HFFc6 (cell line): ENCODE measurements around the gene TTC33. TPM values are rescaled to one million over a fixed set of nuclear protein-coding genes. Genes with fewer than 3 reads are reported as not detected.
"Not testable (repeated sequence)": the region's sequence is repeated elsewhere in the genome, so short reads cannot be mapped to it uniquely, and the experiment has no call there.

Experiments
- DNase-seq: peaks from one replicate; pipeline ENCODE4 v3.0.0-alpha.2; 2018
- H3K27ac Mint-ChIP-seq: 2 replicates; pipeline ENCODE4 v1.8.0; 2020; ENCODE audit warnings: mild to moderate bottlenecking, mixed read lengths
- H3K27me3 Mint-ChIP-seq: 2 replicates; pipeline ENCODE4 v1.8.0; 2021; ENCODE audit warnings: mild to moderate bottlenecking, moderate library complexity, mixed read lengths; ENCODE audit not compliant: insufficient read depth
- H3K36me3 Mint-ChIP-seq: 2 replicates; pipeline ENCODE4 v1.8.0; 2021; ENCODE audit warnings: low read depth, mixed read lengths
- H3K4me1 Mint-ChIP-seq: 2 replicates; pipeline ENCODE4 v1.8.0; 2020; ENCODE audit warnings: low read depth, mixed read lengths
- H3K4me3 Mint-ChIP-seq: 2 replicates; pipeline ENCODE4 v1.8.0; 2020; ENCODE audit warnings: mild to moderate bottlenecking, moderate library complexity, mixed read lengths
- H3K9me3 Mint-ChIP-seq: 2 replicates; pipeline ENCODE4 v1.8.0; 2020; ENCODE audit warnings: mild to moderate bottlenecking, mixed read lengths
- total RNA-seq, 6 experiments: library from RNA; stranded (reverse); fragmentation: NEBNext Ultra II Directional; extraction: Animal tissue kit (Norgen Biotek cat#: 25700); gene quantifications; 2 replicates in 1 of 6; 3 replicates in 5 of 6; pipeline ENCODE4 v1.2.3, GENCODE V29; 2021
- TF ChIP-seq, protein P1 (sequence below): fragments of 200-600 bp; sonication (generic); IDR thresholded peaks from 2 replicates; pipeline ENCODE4 v1.5.0; 2021; ENCODE audit warnings: antibody characterized with exemption, mild to moderate bottlenecking

Gene TTC33
- total RNA-seq, 6 experiments from 2014 or later: 8.6 to 11.3 (median 9.8) TPM

- Mint-ChIP-seq H3K4me3 (peak overlapping the region; percentile 32), H3K4me1 (peaks cover 55% of the 10 kb centered on the region)
These were observed 35.3 kb upstream of the TTC33 start for GRCh38 chr5:40790947-40791593.

GRCh38 chr5:40788941-40789340 lies 33.2 kb upstream of the TTC33 start:
- not testable (repeated sequence) for DNase-seq, H3K27me3 Mint-ChIP-seq, H3K9me3 Mint-ChIP-seq, H3K4me3 Mint-ChIP-seq, H3K27ac Mint-ChIP-seq
- Mint-ChIP-seq H3K36me3 (peaks cover 31% of the 10 kb centered on the region), H3K4me1 (peaks cover 49% of the 10 kb centered on the region)

More at GRCh38 chr5:40790947-40791593, 35.3 kb upstream of the TTC33 start:
- peaks cover 47% of the 10 kb centered on the region for H3K36me3 Mint-ChIP-seq
- no peaks in the 10 kb centered on the region for H3K27me3 Mint-ChIP-seq
- no peak for DNase-seq
- H3K27ac Mint-ChIP-seq: peak overlapping the region; percentile 44; the same call in 1 of the 2 replicates
- TF ChIP-seq, protein P1, sequence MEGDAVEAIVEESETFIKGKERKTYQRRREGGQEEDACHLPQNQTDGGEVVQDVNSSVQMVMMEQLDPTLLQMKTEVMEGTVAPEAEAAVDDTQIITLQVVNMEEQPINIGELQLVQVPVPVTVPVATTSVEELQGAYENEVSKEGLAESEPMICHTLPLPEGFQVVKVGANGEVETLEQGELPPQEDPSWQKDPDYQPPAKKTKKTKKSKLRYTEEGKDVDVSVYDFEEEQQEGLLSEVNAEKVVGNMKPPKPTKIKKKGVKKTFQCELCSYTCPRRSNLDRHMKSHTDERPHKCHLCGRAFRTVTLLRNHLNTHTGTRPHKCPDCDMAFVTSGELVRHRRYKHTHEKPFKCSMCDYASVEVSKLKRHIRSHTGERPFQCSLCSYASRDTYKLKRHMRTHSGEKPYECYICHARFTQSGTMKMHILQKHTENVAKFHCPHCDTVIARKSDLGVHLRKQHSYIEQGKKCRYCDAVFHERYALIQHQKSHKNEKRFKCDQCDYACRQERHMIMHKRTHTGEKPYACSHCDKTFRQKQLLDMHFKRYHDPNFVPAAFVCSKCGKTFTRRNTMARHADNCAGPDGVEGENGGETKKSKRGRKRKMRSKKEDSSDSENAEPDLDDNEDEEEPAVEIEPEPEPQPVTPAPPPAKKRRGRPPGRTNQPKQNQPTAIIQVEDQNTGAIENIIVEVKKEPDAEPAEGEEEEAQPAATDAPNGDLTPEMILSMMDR: no peak
- peaks cover 9% of the 10 kb centered on the region for H3K9me3 Mint-ChIP-seq

DNA sequence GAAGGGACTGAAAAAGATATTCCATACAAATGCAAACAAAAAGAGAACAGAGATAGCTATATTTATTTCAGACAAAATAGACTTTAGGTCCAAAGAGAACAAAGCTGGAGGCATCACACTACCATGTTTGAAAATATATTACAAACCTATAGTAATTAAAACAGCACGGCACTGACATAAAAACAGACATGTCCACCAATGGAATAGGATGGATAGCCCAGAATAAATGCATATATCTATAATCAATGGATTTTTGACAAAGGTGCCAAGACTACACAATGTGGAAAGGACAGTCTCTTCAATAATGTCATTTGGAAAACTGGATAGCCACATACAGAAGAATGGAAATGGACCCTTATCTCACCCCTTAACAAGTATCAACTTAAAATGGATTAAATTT lies 32.2 kb upstream of the TTC33 start:
- peaks cover 9% of the 10 kb centered on the region for H3K9me3 Mint-ChIP-seq
- H3K4me3 Mint-ChIP-seq: no peak overlapping the region
- no peak for DNase-seq
- peaks cover 30% of the 10 kb centered on the region for H3K36me3 Mint-ChIP-seq
- peaks cover 40% of the 10 kb centered on the region for H3K4me1 Mint-ChIP-seq
- TF ChIP-seq, protein P1: no peak
- H3K27me3 Mint-ChIP-seq: no peaks in the 10 kb centered on the region; the same call in 1 of the 2 replicates
- H3K27ac Mint-ChIP-seq: no peak overlapping the region

- not testable (repeated sequence) for H3K27me3 Mint-ChIP-seq, H3K4me3 Mint-ChIP-seq, H3K9me3 Mint-ChIP-seq, H3K27ac Mint-ChIP-seq, DNase-seq
- Mint-ChIP-seq H3K36me3 (peaks cover 30% of the 10 kb centered on the region), H3K4me1 (peaks cover 44% of the 10 kb centered on the region)
These were observed 30.9 kb upstream of the TTC33 start for GRCh38 chr5:40786664-40787063.

- peaks cover 46% of the 10 kb centered on the region for H3K4me1 Mint-ChIP-seq
- TF ChIP-seq, protein P1: no peak
- H3K9me3 Mint-ChIP-seq: peaks cover 9% of the 10 kb centered on the region
- H3K27me3 Mint-ChIP-seq: no peaks in the 10 kb centered on the region; the same call in 1 of the 2 replicates
- no peak overlapping the region for H3K27ac Mint-ChIP-seq
- no peak for DNase-seq
- peaks cover 30% of the 10 kb centered on the region for H3K36me3 Mint-ChIP-seq
- H3K4me3 Mint-ChIP-seq: no peak overlapping the region
These were observed 29.2 kb upstream of the TTC33 start for GRCh38 chr5:40784916-40785315.

DNA sequence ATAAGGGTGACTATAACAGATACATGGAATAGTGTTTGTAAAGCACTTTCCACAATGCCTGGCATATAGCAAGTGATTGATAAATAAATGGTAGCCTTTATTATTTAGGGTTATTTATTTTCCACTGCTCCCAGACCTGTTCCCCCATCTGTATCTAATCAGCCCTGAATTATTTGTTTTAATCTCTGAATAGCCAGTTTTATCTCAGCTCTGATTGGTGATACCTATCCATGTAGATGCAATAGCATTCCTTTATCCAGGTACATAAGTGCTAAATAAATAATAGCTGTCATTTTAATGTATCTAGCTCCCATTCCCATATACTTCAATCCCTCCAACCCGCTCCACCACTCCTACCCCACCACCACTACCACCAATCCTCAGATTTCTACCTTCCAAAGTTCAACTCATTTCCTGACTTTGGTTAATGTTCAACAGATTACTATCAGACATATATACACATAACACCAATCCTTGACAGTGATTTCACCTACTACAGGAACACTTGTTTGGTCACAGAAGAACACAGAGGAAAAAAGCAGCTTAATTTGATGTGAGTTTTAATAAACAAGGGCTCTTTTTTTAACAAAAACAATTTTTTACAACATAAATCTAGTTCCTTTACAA lies 28.4 kb upstream of the TTC33 start:
- TF ChIP-seq, protein P1: no peak
- no peak for DNase-seq
- Mint-ChIP-seq H3K4me1 (peaks cover 40% of the 10 kb centered on the region), H3K9me3 (peaks cover 9% of the 10 kb centered on the region), H3K36me3 (peaks cover 26% of the 10 kb centered on the region), H3K27ac (peak overlapping the region; percentile 12; the same call in 1 of the 2 replicates), H3K4me3 (no peak overlapping the region), H3K27me3 (no peaks in the 10 kb centered on the region; the same call in 1 of the 2 replicates)
